Measurements from ENCODE around the gene WDR90. TPM values are rescaled to one million over a fixed set of nuclear protein-coding genes. Genes with fewer than 3 reads are reported as not detected.

WDR90 gene
- total RNA-seq, 2 donors from 2014 or later: 40.3 to 47.7 TPM

- ATAC-seq (replicated peaks in 1 of 2) (no peak), DNase-seq (no peak)
- H3K27ac Mint-ChIP-seq: no peak within 1 kb of the TSS
- H3K27me3 Mint-ChIP-seq (ENCODE audit: low read depth): no peaks in the 10 kb centered on the region
- no peaks in the 10 kb centered on the region for H3K9me3 Mint-ChIP-seq
- peaks cover 0 to 2% of the 10 kb centered on the region in 2 donors for H3K36me3 Mint-ChIP-seq (ENCODE audit: insufficient read depth in 2 of 2)
- peaks cover 7% of the 10 kb centered on the region for H3K4me1 Mint-ChIP-seq (ENCODE audit: low read depth)
- H3K4me3 Mint-ChIP-seq: peak within 1 kb of the TSS; percentile 31 to 63
Observed at GRCh38 chr16:674968-675883, 26.1 kb downstream of the WDR90 start, which contains the start of gene RHBDL1. RHBDL1 (plus strand) TSS chr16:675671; CDS start chr16:675791, 120 bp downstream.

GRCh38 chr16:675884-676564 is 26.9 kb downstream of the WDR90 start:
- Mint-ChIP-seq H3K27ac (no peak overlapping the region), H3K27me3 (ENCODE audit: low read depth) (no peaks in the 10 kb centered on the region), H3K4me1 (ENCODE audit: low read depth) (peaks cover 9% of the 10 kb centered on the region), H3K9me3 (no peaks in the 10 kb centered on the region), H3K4me3 (no peak overlapping the region), H3K36me3 (ENCODE audit: insufficient read depth in 2 of 2) (peaks cover 0 to 2% of the 10 kb centered on the region in 2 donors)
- DNase-seq (no peak), ATAC-seq (replicated peaks in 1 of 2) (no peak)

GRCh38 chr16:676565-676902 is 27.4 kb downstream of the WDR90 start:
- ATAC-seq (replicated peaks in 1 of 2) (no peak), DNase-seq (no peak)
- Mint-ChIP-seq H3K36me3 (ENCODE audit: insufficient read depth in 2 of 2) (no peaks in the 10 kb centered on the region), H3K27ac (no peak overlapping the region), H3K4me1 (ENCODE audit: low read depth) (peaks cover 14% of the 10 kb centered on the region), H3K4me3 (no peak overlapping the region), H3K27me3 (ENCODE audit: low read depth) (no peaks in the 10 kb centered on the region), H3K9me3 (no peaks in the 10 kb centered on the region)

- Mint-ChIP-seq H3K36me3 (ENCODE audit: insufficient read depth in 2 of 2) (peaks cover 0 to 3% of the 10 kb centered on the region in 2 donors), H3K9me3 (no peaks in the 10 kb centered on the region), H3K27ac (no peak overlapping the region), H3K27me3 (ENCODE audit: low read depth) (no peaks in the 10 kb centered on the region), H3K4me3 (no peak overlapping the region), H3K4me1 (ENCODE audit: low read depth) (peaks cover 18% of the 10 kb centered on the region)
- no peak for DNase-seq
- ATAC-seq (replicated peaks in 1 of 2): no peak
Observed at GRCh38 chr16:676913-677312, 27.7 kb downstream of the WDR90 start.

- no peak for ATAC-seq (replicated peaks in 1 of 2)
- Mint-ChIP-seq H3K9me3 (no peaks in the 10 kb centered on the region), H3K4me3 (no peak overlapping the region), H3K27me3 (ENCODE audit: low read depth) (no peaks in the 10 kb centered on the region), H3K36me3 (ENCODE audit: insufficient read depth in 2 of 2) (peaks cover 0 to 4% of the 10 kb centered on the region in 2 donors), H3K4me1 (ENCODE audit: low read depth) (peaks cover 24% of the 10 kb centered on the region), H3K27ac (no peak overlapping the region)
- no peak for DNase-seq
Observed at GRCh38 chr16:677316-678190, 28.4 kb downstream of the WDR90 start.

GRCh38 chr16:678209-678857 is 29.2 kb downstream of the WDR90 start:
- Mint-ChIP-seq H3K4me1 (ENCODE audit: low read depth) (peaks cover 32% of the 10 kb centered on the region), H3K36me3 (ENCODE audit: insufficient read depth in 2 of 2) (peaks cover 0 to 5% of the 10 kb centered on the region in 2 donors), H3K27me3 (ENCODE audit: low read depth) (no peaks in the 10 kb centered on the region), H3K27ac (no peak overlapping the region), H3K9me3 (no peaks in the 10 kb centered on the region), H3K4me3 (peak overlapping the region in 1 of 2 donors; percentile 81)
- ATAC-seq (replicated peaks in 1 of 2) (no peak), DNase-seq (no peak)

- H3K4me1 Mint-ChIP-seq (ENCODE audit: low read depth): peaks cover 35% of the 10 kb centered on the region
- no peaks in the 10 kb centered on the region for H3K27me3 Mint-ChIP-seq (ENCODE audit: low read depth)
- no peak overlapping the region for H3K27ac Mint-ChIP-seq
- no peaks in the 10 kb centered on the region for H3K9me3 Mint-ChIP-seq
- DNase-seq (peak; percentile 61 to 73), ATAC-seq (replicated peaks in 1 of 2) (peak; percentile 16 to 30)
- peak overlapping the region; percentile 81 to 89 for H3K4me3 Mint-ChIP-seq
- peaks cover 0 to 5% of the 10 kb centered on the region in 2 donors for H3K36me3 Mint-ChIP-seq (ENCODE audit: insufficient read depth in 2 of 2)
Observed at GRCh38 chr16:678858-679813, 30.0 kb downstream of the WDR90 start.

- peak within 1 kb of the TSS; percentile 87 to 94 for H3K4me3 Mint-ChIP-seq
- peak within 1 kb of the TSS; percentile 51 for H3K27ac Mint-ChIP-seq
- H3K36me3 Mint-ChIP-seq (ENCODE audit: insufficient read depth in 2 of 2): peaks cover 0 to 5% of the 10 kb centered on the region in 2 donors
- peaks cover 37% of the 10 kb centered on the region for H3K4me1 Mint-ChIP-seq (ENCODE audit: low read depth)
- peak; percentile 95 for DNase-seq
- H3K27me3 Mint-ChIP-seq (ENCODE audit: low read depth): no peaks in the 10 kb centered on the region
- ATAC-seq (replicated peaks in 1 of 2): peak; percentile 65 to 67
- H3K9me3 Mint-ChIP-seq: no peaks in the 10 kb centered on the region
Observed at GRCh38 chr16:679814-680624, 30.9 kb downstream of the WDR90 start, which contains the start of gene STUB1. STUB1 (plus strand) TSS chr16:680410; CDS start chr16:680526, 116 bp downstream.

- H3K4me3 Mint-ChIP-seq: peak overlapping the region; percentile 87 to 94
- H3K27me3 Mint-ChIP-seq (ENCODE audit: low read depth): no peaks in the 10 kb centered on the region
- DNase-seq: no peak
- no peak overlapping the region for H3K27ac Mint-ChIP-seq
- peaks cover 0 to 5% of the 10 kb centered on the region in 2 donors for H3K36me3 Mint-ChIP-seq (ENCODE audit: insufficient read depth in 2 of 2)
- H3K9me3 Mint-ChIP-seq: no peaks in the 10 kb centered on the region
- peak in 1 of 2 donors; percentile 1 for ATAC-seq (replicated peaks in 1 of 2)
- H3K4me1 Mint-ChIP-seq (ENCODE audit: low read depth): peaks cover 40% of the 10 kb centered on the region
Observed at GRCh38 chr16:680625-680945, 31.4 kb downstream of the WDR90 start.

GRCh38 chr16:680967-681745 is 32.0 kb downstream of the WDR90 start:
- Mint-ChIP-seq H3K36me3 (ENCODE audit: insufficient read depth in 2 of 2) (peaks cover 0 to 5% of the 10 kb centered on the region in 2 donors), H3K27ac (no peak overlapping the region), H3K27me3 (ENCODE audit: low read depth) (no peaks in the 10 kb centered on the region), H3K4me1 (ENCODE audit: low read depth) (peaks cover 43% of the 10 kb centered on the region), H3K9me3 (no peaks in the 10 kb centered on the region), H3K4me3 (peak overlapping the region; percentile 84 to 87)
- ATAC-seq (replicated peaks in 1 of 2) (no peak), DNase-seq (peak in 1 of 2 donors; percentile 38)
